Urothelium cell line (cell line): ENCODE results near the gene HMCN2.

Source experiments
- DNase-seq: peaks from one replicate; pipeline ENCODE4 v3.0.0; 2011; ENCODE audit warnings: low spot score, mixed read lengths
- FAIRE-seq: peaks from 2 replicates; lab custom pipeline; 2011; peaks lifted over from hg19 to GRCh38; lab: Jason Lieb, UNC

HMCN2 gene

GRCh38 chr9:130359819-130360218, 94.3 kb downstream of the HMCN2 start:
- DNase-seq (no peak), FAIRE-seq (no peak)

GRCh38 chr9:130360672-130361071, 95.1 kb downstream of the HMCN2 start:
- FAIRE-seq (peak; percentile 56), DNase-seq (no peak)

GRCh38 chr9:130361873-130362362, 96.4 kb downstream of the HMCN2 start:
- no peak for DNase-seq
- no peak for FAIRE-seq

- no peak for FAIRE-seq
- no peak for DNase-seq
These were observed 97.1 kb downstream of the HMCN2 start for GRCh38 chr9:130362691-130363090.

- DNase-seq: no peak
- FAIRE-seq: no peak
These were observed 98.3 kb downstream of the HMCN2 start for GRCh38 chr9:130363755-130364404.

GRCh38 chr9:130364619-130365322, 99.2 kb downstream of the HMCN2 start:
- no peak for DNase-seq
- no peak for FAIRE-seq

- DNase-seq: no peak
- peak; percentile 50 for FAIRE-seq
These were observed 99.8 kb downstream of the HMCN2 start for GRCh38 chr9:130365323-130365721.

GRCh38 chr9:130366072-130366471, 100.5 kb downstream of the HMCN2 start:
- FAIRE-seq (no peak), DNase-seq (no peak)

GRCh38 chr9:130366888-130367550, 101.5 kb downstream of the HMCN2 start:
- FAIRE-seq (no peak), DNase-seq (no peak)

- DNase-seq: peak; percentile 37
- FAIRE-seq: no peak
These were observed 103.1 kb downstream of the HMCN2 start for GRCh38 chr9:130368631-130369103.

- DNase-seq (no peak), FAIRE-seq (no peak)
These were observed 104.7 kb downstream of the HMCN2 start for GRCh38 chr9:130370226-130370625.

GRCh38 chr9:130371196-130371966, 105.8 kb downstream of the HMCN2 start:
- FAIRE-seq (no peak), DNase-seq (no peak)

- FAIRE-seq: no peak
- peak; percentile 71 for DNase-seq
These were observed 106.5 kb downstream of the HMCN2 start for GRCh38 chr9:130372057-130372456.

- DNase-seq (no peak), FAIRE-seq (peak; percentile 71)
These were observed 108.2 kb downstream of the HMCN2 start for GRCh38 chr9:130373679-130374325.

GRCh38 chr9:130377612-130378011, 112.1 kb downstream of the HMCN2 start:
- DNase-seq (no peak), FAIRE-seq (no peak)

GRCh38 chr9:130378875-130379648, 113.5 kb downstream of the HMCN2 start:
- DNase-seq (no peak), FAIRE-seq (no peak)

GRCh38 chr9:130379649-130379970, 114.0 kb downstream of the HMCN2 start:
- no peak for FAIRE-seq
- no peak for DNase-seq

GRCh38 chr9:130380920-130381469, 115.4 kb downstream of the HMCN2 start:
- FAIRE-seq (no peak), DNase-seq (no peak)

- DNase-seq: no peak
- no peak for FAIRE-seq
These were observed 116.1 kb downstream of the HMCN2 start for GRCh38 chr9:130381660-130382059.

- FAIRE-seq (no peak), DNase-seq (no peak)
These were observed 116.5 kb downstream of the HMCN2 start for GRCh38 chr9:130382096-130382495.
